ENCODE results near the gene ACTN1. TPM values are rescaled to one million over a fixed set of nuclear protein-coding genes. Genes with fewer than 3 reads are reported as not detected.

ACTN1 gene
- total RNA-seq, 1 experiment from 2014 or later: 212 TPM

DNA sequence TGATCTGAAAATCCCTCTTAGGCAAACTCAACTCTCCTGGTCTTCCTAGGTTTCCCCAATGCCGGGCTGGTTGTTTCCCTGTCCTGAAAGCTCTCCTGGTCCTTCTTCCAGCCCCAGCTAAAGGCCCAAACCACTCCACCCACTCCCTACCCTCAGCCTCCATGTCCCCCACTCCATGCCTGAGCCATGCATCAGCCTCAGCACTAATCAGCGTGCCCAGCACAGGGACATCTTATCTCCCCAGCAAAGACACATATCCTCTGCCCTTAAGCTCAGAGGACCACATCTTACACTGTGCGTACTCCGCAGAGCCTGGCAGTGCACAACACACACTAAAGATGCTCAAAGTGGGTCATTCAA lies 25.9 kb downstream of the ACTN1 start:
- DNase-seq (ENCODE audit: low read depth, low spot score) (no peak), ATAC-seq (peak; percentile 7; the same call in 1 of the 2 replicates)
- no peaks in the 10 kb centered on the region for H3K9me3 ChIP-seq (ENCODE audit: control insufficient read depth, insufficient read depth, low read depth, low read length)
- no peaks in the 10 kb centered on the region for H3K27me3 ChIP-seq (ENCODE audit: control insufficient read depth, insufficient read depth, low read length)
- in situ Hi-C loops (cut with HindIII; ENCODE audit: low pct_unique_long_range_greater_than_20kb, low sequenced_read_pairs) (no loop called here), intact Hi-C loops (cut with micrococcal nuclease; ENCODE audit: unreplicated experiment) (no loop called here)
- BruUV-seq (replicated peaks): no TSS peak
- ChIA-PET CTCF (no interaction called here), POLR2A (interaction anchor here (0.5 to 0.9 kb wide), 2 partner anchors 13 to 1211 kb away, joined by 3 to 13 read pairs; no protein-coding TSS in a partner anchor)
- peak overlapping the region; percentile 97 for H3K27ac ChIP-seq (ENCODE audit: low read length)
- peaks cover 73% of the 10 kb centered on the region for H3K4me1 ChIP-seq (ENCODE audit: control insufficient read depth, insufficient read depth, low read length)
- H3K36me3 ChIP-seq (ENCODE audit: control insufficient read depth, insufficient read depth, low read length): no peaks in the 10 kb centered on the region
- H3K4me3 ChIP-seq (ENCODE audit: low read depth in 2 of 2, low read length in 2 of 2): peak overlapping the region in 1 of 2 experiments; percentile 18; a peak in 1 of 4 replicates
- TF ChIP-seq, protein P1, sequence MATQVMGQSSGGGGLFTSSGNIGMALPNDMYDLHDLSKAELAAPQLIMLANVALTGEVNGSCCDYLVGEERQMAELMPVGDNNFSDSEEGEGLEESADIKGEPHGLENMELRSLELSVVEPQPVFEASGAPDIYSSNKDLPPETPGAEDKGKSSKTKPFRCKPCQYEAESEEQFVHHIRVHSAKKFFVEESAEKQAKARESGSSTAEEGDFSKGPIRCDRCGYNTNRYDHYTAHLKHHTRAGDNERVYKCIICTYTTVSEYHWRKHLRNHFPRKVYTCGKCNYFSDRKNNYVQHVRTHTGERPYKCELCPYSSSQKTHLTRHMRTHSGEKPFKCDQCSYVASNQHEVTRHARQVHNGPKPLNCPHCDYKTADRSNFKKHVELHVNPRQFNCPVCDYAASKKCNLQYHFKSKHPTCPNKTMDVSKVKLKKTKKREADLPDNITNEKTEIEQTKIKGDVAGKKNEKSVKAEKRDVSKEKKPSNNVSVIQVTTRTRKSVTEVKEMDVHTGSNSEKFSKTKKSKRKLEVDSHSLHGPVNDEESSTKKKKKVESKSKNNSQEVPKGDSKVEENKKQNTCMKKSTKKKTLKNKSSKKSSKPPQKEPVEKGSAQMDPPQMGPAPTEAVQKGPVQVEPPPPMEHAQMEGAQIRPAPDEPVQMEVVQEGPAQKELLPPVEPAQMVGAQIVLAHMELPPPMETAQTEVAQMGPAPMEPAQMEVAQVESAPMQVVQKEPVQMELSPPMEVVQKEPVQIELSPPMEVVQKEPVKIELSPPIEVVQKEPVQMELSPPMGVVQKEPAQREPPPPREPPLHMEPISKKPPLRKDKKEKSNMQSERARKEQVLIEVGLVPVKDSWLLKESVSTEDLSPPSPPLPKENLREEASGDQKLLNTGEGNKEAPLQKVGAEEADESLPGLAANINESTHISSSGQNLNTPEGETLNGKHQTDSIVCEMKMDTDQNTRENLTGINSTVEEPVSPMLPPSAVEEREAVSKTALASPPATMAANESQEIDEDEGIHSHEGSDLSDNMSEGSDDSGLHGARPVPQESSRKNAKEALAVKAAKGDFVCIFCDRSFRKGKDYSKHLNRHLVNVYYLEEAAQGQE (IDR thresholded peaks at IDR 0.05; ENCODE audit: insufficient read depth in 1 of 2, low read depth in 2 of 2, low read length in 1 of 2): no peak
- TF ChIP-seq TCF7L2 (IDR thresholded peaks at IDR 0.05; ENCODE audit: low read depth, low read length) (no peak), POLR2AphosphoS5 (IDR thresholded peaks at IDR 0.05; ENCODE audit: low read depth, low read length) (no peak), SIN3A (IDR thresholded peaks at IDR 0.05; ENCODE audit: borderline replicate concordance, insufficient read depth, low read depth, low read length) (no peak)
- TF ChIP-seq, protein P2, sequence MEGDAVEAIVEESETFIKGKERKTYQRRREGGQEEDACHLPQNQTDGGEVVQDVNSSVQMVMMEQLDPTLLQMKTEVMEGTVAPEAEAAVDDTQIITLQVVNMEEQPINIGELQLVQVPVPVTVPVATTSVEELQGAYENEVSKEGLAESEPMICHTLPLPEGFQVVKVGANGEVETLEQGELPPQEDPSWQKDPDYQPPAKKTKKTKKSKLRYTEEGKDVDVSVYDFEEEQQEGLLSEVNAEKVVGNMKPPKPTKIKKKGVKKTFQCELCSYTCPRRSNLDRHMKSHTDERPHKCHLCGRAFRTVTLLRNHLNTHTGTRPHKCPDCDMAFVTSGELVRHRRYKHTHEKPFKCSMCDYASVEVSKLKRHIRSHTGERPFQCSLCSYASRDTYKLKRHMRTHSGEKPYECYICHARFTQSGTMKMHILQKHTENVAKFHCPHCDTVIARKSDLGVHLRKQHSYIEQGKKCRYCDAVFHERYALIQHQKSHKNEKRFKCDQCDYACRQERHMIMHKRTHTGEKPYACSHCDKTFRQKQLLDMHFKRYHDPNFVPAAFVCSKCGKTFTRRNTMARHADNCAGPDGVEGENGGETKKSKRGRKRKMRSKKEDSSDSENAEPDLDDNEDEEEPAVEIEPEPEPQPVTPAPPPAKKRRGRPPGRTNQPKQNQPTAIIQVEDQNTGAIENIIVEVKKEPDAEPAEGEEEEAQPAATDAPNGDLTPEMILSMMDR (IDR thresholded peaks at IDR 0.05): no peak

DNA sequence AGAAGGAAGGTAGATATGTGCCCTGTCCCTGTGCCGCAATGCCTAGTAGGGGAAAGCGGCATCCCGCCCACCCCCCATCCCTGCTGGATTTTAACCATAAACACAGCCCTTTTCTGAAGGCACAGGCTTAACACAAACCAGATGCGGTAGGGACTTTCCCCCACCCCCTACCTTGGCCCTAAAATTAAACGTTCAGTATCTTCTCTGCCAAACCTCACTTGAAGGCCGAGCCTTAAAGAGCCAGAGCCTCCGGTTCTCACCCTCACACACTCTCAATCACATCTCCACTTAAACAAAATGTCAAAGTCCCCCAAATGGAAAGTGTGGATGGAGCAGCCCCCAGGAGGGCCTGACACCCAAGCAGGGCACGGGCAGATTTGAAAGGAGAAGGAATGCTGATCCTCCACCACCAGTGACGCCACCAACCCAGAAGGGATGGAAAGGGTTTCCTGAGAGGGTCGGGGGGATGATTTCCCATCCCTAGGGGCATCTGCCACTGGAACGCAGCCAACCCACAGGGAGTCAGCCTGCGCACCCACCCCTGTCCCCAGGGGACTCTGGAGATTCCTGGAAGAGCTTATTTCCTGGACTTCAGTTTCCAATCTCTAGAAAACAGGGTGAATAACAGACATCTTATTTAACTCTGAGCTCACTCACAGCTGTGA lies 26.4 kb downstream of the ACTN1 start:
- Histone ChIP-seq H3K27me3 (ENCODE audit: control insufficient read depth, insufficient read depth, low read length) (no peaks in the 10 kb centered on the region), H3K4me3 (ENCODE audit: low read depth in 2 of 2, low read length in 2 of 2) (peak overlapping the region in 1 of 2 experiments; percentile 18; a peak in 1 of 4 replicates), H3K36me3 (ENCODE audit: control insufficient read depth, insufficient read depth, low read length) (no peaks in the 10 kb centered on the region), H3K27ac (ENCODE audit: low read length) (peak overlapping the region; percentile 97), H3K9me3 (ENCODE audit: control insufficient read depth, insufficient read depth, low read depth, low read length) (no peaks in the 10 kb centered on the region), H3K4me1 (ENCODE audit: control insufficient read depth, insufficient read depth, low read length) (peaks cover 76% of the 10 kb centered on the region)
- in situ Hi-C loops (cut with HindIII; ENCODE audit: low pct_unique_long_range_greater_than_20kb, low sequenced_read_pairs): no loop called here
- POLR2A ChIA-PET: interaction anchor here (0.5 to 0.9 kb wide), 2 partner anchors 13 to 21 kb away, joined by 3 read pairs; no protein-coding TSS in a partner anchor
- TF ChIP-seq TCF7L2 (IDR thresholded peaks at IDR 0.05; ENCODE audit: low read depth, low read length) (no peak), POLR2AphosphoS5 (IDR thresholded peaks at IDR 0.05; ENCODE audit: low read depth, low read length) (no peak), SIN3A (IDR thresholded peaks at IDR 0.05; ENCODE audit: borderline replicate concordance, insufficient read depth, low read depth, low read length) (no peak)
- TF ChIP-seq, protein P1 (IDR thresholded peaks at IDR 0.05; ENCODE audit: insufficient read depth in 1 of 2, low read depth in 2 of 2, low read length in 1 of 2): no peak
- CTCF ChIA-PET: interaction anchor here (0.7 kb wide), 1 partner anchor 310 kb away, joined by 3 read pairs; no protein-coding TSS in a partner anchor
- ATAC-seq: peak; percentile 17; the same call in 1 of the 2 replicates
- no TSS peak for BruUV-seq (replicated peaks)
- intact Hi-C loops (cut with micrococcal nuclease; ENCODE audit: unreplicated experiment): no loop called here
- no peak for DNase-seq (ENCODE audit: low read depth, low spot score)
